OCI-LY7 (cell line): Measurements from ENCODE around the gene HGS. TPM values are rescaled to one million over a fixed set of nuclear protein-coding genes. Genes with fewer than 3 reads are reported as not detected.

ENCODE experiments used
- BruUV-seq: library from RNA; stranded (reverse); fragments of 400-500 nt; replicated peaks from 2 replicates; lab custom pipeline; 2021; lab: Mats Ljungman, UMichigan
- CTCF ChIA-PET: fragments of 300-600 bp; sonication (Branson Sonifier 250); formaldehyde crosslinking; loops from one replicate; lab custom pipeline; 2022; ENCODE audit warnings: antibody characterized with exemption; ENCODE audit not compliant: unreplicated experiment; lab: Charles Lee
- POLR2A ChIA-PET: fragments of 300-600 bp; sonication (Branson Sonifier 250); formaldehyde crosslinking; loops from one replicate; lab custom pipeline; 2022; ENCODE audit warnings: antibody characterized with exemption; lab: Charles Lee
- DNase-seq: peaks from one replicate; pipeline ENCODE4 v3.0.0-alpha.2; 2015; ENCODE audit warnings: low spot score
- H2AFZ ChIP-seq: fragments of 200-600 bp; sonication (generic), shearing (Covaris generic); 2 replicates; pipeline ENCODE4 v1.6.1; 2014; ENCODE audit warnings: mild to moderate bottlenecking, antibody characterized with exemption, low read length, moderate library complexity
- H3K27ac ChIP-seq: fragments of 200-600 bp; sonication (generic); 2 replicates; pipeline ENCODE4 v1.5.1; 2014; ENCODE audit warnings: mixed run types, low read depth, mild to moderate bottlenecking, moderate library complexity, low read length, inconsistent platforms; ENCODE audit not compliant: poor library complexity, severe bottlenecking
- H3K36me3 ChIP-seq: fragments of 200-600 bp; sonication (generic); 2 replicates; pipeline ENCODE4 v1.6.1; 2014; ENCODE audit warnings: mild to moderate bottlenecking, antibody characterized with exemption, low read length, moderate library complexity, mixed read lengths; ENCODE audit not compliant: insufficient read depth
- H3K4me1 ChIP-seq: fragments of 200-600 bp; sonication (generic); 2 replicates; pipeline ENCODE4 v1.5.1; 2014; ENCODE audit warnings: mild to moderate bottlenecking, low read length; ENCODE audit not compliant: insufficient read depth, poor library complexity, severe bottlenecking
- H3K4me2 ChIP-seq: fragments of 200-600 bp; sonication (generic); 2 replicates; pipeline ENCODE4 v1.6.1; 2014; ENCODE audit warnings: mild to moderate bottlenecking, low read length
- H3K4me3 ChIP-seq: fragments of 200-600 bp; sonication (generic); 2 replicates; pipeline ENCODE4 v1.5.1; 2014; ENCODE audit warnings: mild to moderate bottlenecking, low read depth, low read length; ENCODE audit not compliant: poor library complexity, severe bottlenecking
- H3K79me2 ChIP-seq: fragments of 200-600 bp; sonication (generic); 2 replicates; pipeline ENCODE4 v1.6.1; 2016; ENCODE audit warnings: low read depth, mild to moderate bottlenecking, low read length, moderate library complexity, mixed read lengths; ENCODE audit not compliant: insufficient read depth
- H3K9me2 ChIP-seq: fragments of 200-600 bp; sonication (generic); 2 replicates; pipeline ENCODE4 v1.6.1; 2016; ENCODE audit warnings: mild to moderate bottlenecking, low read length, mixed read lengths; ENCODE audit not compliant: insufficient read depth
- H3K9me3 ChIP-seq: fragments of 200-600 bp; sonication (generic); 2 replicates; pipeline ENCODE4 v1.6.1; 2014; ENCODE audit warnings: mild to moderate bottlenecking, mixed run types, low read length, mixed read lengths
- H4K20me1 ChIP-seq: fragments of 200-600 bp; sonication (generic); 2 replicates; pipeline ENCODE4 v1.6.1; 2014; ENCODE audit warnings: mild to moderate bottlenecking, antibody characterized with exemption, low read length, moderate library complexity, mixed read lengths; ENCODE audit not compliant: insufficient read depth
- CTCF ChIP-seq: fragments of 200-600 bp; sonication (generic); conservative IDR thresholded peaks from 2 replicates; pipeline ENCODE4 v1.5.1; 2014; ENCODE audit warnings: mild to moderate bottlenecking, antibody characterized with exemption, low read length, moderate library complexity, mixed read lengths
- EZH2phosphoT487 ChIP-seq: fragments of 200-600 bp; sonication (generic); IDR thresholded peaks from 2 replicates; pipeline ENCODE4 v1.6.1; 2018; ENCODE audit warnings: low read depth, borderline replicate concordance, mild to moderate bottlenecking, mixed run types, antibody characterized with exemption, low read length, moderate library complexity, mixed read lengths
- intact Hi-C: fragments of 100-400 bp; cut with micrococcal nuclease; formaldehyde crosslinking; loops from one replicate; pipeline ENCODE4 v1.10.0; 2022; ENCODE audit not compliant: unreplicated experiment
- total RNA-seq, 2 experiments: library from RNA; depleted of rRNA in 1 of 2; stranded (reverse); fragments of >200 nt in 1 of 2; shearing (Covaris generic) in 1 of 2; gene quantifications; 2 replicates each; pipeline ENCODE4 v1.2.3, GENCODE V29; 2014 to 2022

HGS gene
- total RNA-seq, 2 experiments from 2014 or later, result 162 to 175 TPM

DNA sequence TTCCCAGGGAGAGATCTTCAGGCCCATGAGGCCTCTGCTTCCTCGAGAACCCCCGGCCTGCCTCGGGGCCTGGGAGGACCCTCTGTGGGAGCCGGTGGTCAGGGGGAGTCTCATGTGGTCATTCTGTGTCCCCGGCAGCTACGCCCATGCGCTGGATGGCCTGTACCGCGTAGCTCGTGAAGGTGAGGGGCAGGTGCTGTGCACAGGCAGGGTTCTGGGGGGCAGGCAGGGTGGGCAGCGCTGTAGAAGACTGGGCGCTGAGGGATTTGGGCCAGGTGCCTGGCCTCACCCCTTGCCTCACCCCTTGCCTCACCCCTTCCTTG, 32.8 kb downstream of the HGS start:
- intact Hi-C loops, result no loop called here
- Histone ChIP-seq H3K4me3 (no peak overlapping the region), H3K4me2 (no peak overlapping the region), H2AFZ (no peak overlapping the region), H3K9me3 (no peaks in the 10 kb centered on the region), H4K20me1 (no peaks in the 10 kb centered on the region), H3K36me3 (peaks cover 27% of the 10 kb centered on the region), H3K27ac (no peak overlapping the region), H3K9me2 (no peaks in the 10 kb centered on the region), H3K79me2 (peaks cover 8% of the 10 kb centered on the region; the same call in 1 of the 2 replicates), H3K4me1 (peaks cover 13% of the 10 kb centered on the region)
- ChIA-PET POLR2A (no interaction called here), CTCF (no interaction called here)
- TF ChIP-seq CTCF (no peak), EZH2phosphoT487 (no peak)
- no peak for DNase-seq
- BruUV-seq, result no TSS peak

DNA sequence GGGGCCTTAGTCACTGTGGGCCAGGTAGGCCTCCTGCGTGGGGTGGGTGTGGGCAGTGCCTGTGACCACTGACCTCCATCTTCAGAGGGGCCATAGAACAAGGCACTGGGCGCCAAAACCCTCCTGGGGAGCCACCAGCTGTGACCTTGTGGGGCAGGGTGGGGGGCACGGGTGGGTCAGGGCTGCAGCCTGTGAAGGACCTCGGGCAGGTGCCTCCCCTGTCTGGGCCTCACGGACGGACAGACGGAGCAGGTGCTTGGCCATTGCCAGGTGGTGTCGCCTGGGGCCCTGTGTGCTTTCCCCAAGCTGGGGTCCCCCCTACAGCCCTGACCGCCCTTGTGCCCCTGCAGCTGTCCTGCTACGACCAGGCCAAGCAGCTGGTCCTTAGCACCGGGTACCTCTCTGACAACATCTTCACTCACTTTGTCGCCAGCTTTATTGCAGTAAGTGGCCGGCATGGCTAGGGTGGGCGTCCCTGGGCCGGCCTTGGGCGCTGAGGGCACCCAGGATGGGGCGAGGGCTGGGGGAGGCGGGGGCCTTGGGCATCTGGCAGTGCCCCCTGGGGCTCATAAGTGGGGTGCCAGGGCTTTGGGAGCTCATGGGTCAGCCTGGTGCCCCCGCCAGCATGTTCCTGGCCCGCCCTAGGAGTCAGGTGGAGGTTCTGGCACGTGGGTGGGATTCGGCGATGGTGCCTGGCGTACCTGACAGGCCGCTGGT, 33.4 kb downstream of the HGS start:
- intact Hi-C loops, result no loop called here
- POLR2A ChIA-PET, result no interaction called here

More for the DNA sequence above, 33.4 kb downstream of the HGS start:
- peaks cover 8% of the 10 kb centered on the region; the same call in 1 of the 2 replicates for H3K79me2 ChIP-seq
- no peak overlapping the region for H3K27ac ChIP-seq
- BruUV-seq, result no TSS peak
- CTCF ChIA-PET, result no interaction called here
- no peak overlapping the region for H3K4me2 ChIP-seq
- H3K4me3 ChIP-seq, result no peak overlapping the region
- H3K36me3 ChIP-seq, result peaks cover 27% of the 10 kb centered on the region
- H3K4me1 ChIP-seq, result peaks cover 10% of the 10 kb centered on the region
- H3K9me2 ChIP-seq, result no peaks in the 10 kb centered on the region
- TF ChIP-seq EZH2phosphoT487 (no peak), CTCF (no peak)
- no peaks in the 10 kb centered on the region for H4K20me1 ChIP-seq
- no peak for DNase-seq
- H3K9me3 ChIP-seq, result no peaks in the 10 kb centered on the region
- no peak overlapping the region for H2AFZ ChIP-seq
